Measurements from ENCODE around the gene ASGR2.

ASGR2 gene

DNA sequence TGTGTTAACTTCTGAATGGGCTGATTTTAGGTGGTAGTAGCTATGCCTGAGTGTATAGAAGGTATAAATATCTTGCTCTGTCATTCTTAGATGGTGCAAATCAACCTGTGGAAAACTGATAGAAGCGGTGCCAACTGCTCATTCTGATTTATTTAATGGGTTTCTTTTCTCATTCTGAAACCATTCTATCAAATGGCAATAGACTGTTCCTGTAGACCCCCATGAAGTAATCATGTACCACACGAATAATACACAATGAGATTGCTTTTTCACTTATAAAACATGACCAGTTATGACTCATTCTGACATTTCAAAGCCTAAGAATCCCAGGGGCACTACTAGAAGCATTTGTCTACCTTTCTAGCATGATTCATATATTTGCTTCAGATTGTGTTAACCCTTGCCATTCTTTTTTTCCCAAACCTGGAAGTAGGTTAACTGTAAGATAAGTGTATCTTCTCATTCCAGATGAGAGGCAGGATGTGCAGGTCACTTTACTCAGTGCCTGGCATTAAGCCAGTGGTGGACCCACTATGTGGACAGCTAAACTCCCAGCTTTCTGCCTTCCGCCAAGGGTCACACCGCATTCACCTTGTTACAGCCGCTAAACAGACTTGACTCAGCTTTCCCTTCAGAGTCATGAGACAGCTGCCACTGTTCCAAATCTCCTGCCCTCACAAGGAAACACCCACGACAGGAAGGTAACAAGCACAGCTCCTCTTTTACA is 54.3 kb downstream of the ASGR2 start:
- no peak for DNase-seq

DNA sequence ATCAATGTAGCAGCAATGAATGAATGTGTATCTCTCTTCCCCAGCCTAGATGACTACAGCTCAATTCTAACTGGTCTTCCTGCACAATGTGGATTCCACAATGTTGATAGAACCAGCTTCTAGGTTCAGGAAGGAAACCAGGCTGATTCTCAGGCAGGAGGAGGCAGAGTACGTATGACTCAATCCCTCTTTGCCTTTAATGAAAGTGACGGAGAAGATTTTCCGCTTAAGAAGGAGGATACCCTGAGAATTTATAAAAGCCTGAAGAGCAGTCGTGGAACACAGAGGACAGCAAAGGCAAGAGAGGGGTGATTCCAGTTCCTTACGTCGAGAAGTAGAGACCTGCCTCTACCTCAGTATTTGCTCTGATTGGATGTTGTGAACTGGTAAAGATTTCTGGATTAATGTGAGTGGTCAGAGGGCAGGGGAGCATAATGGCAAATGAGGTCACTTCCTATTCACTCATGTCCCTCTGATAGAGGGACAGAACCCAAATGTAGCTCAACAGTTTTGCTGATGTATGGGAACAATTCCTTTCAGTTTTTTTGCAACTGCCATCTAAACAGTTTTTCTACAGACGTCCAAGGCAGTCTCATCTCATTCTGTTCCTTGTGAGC is 55.7 kb downstream of the ASGR2 start:
- DNase-seq: no peak

- DNase-seq: no peak
These were observed 58.2 kb downstream of the ASGR2 start for GRCh38 chr17:7056386-7056785.

Data from amniotic stem cell (primary cell).